ENCODE data around the gene SELENON.
A peak's percentile ranks its signal among the peaks of the same experiment; 100 is the strongest.

Gene SELENON

DNA sequence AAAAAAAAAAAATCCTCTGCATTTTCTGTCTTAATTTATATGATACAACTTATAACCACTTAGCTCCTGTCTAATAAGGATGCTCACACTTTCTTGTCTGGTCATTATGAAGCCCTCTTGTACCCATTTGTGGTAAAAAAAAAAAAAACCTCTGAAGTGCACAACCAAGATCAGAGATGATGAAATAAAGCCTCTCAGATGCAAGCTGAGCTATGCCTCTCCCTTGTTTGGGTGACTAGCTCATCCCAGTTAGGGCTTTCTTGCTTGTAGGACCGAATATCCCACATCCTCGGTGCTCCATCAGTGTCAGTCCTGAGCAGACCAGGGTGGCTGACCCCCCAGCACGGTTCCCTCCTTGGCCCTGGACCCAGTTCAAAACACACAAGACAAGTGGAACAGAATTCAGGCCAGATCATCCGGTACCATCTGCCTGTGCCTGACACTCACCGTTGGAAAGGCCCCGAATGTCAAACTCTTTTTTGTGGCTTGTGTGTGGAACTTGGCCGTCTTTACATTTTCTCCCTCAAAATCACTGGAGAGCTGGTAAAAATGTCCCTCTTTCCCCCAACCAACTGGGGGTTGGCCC is 6.3 kb upstream of the SELENON start:
- DNase-seq (ENCODE audit: low read depth) = no peak

DNA sequence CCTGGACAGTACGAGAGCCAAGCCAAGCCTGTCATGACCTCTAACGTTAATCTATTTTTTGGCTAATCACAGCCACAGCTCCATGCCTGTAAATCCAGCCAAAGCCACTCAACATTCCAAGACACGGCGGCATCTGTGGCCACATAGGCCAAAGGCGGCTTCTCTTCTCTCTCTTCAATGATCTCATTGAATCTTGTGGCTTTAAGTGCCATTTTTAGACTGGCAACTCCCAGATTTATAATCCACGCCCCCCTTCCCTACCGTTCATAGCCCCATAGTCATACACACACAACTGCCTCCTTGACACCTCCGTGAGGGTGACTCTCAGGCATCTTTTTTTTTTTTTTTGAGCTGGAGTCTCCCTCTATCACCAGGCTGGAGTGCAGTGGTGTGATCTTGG is 5.7 kb upstream of the SELENON start:
- DNase-seq (ENCODE audit: low read depth) = no peak

DNA sequence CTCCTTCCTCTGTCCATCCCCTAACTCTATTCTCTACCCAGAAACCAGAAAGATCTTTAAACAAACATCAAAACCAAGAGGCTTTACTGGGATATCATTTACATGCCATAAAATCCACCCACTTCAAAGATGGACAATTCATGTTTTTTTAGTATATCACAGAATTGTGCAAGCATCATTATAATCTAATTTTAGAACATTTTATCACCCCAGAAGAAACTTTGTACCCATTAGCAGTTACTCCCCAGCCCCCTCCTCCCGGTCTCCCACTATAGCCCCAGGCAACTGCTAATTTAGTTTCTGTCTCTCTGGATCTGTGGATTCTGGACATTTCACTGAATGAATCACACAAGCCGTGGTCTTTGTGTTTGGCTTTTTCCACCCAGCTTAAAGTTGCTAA is 4.8 kb upstream of the SELENON start:
- no peak for DNase-seq (ENCODE audit: low read depth)

DNA sequence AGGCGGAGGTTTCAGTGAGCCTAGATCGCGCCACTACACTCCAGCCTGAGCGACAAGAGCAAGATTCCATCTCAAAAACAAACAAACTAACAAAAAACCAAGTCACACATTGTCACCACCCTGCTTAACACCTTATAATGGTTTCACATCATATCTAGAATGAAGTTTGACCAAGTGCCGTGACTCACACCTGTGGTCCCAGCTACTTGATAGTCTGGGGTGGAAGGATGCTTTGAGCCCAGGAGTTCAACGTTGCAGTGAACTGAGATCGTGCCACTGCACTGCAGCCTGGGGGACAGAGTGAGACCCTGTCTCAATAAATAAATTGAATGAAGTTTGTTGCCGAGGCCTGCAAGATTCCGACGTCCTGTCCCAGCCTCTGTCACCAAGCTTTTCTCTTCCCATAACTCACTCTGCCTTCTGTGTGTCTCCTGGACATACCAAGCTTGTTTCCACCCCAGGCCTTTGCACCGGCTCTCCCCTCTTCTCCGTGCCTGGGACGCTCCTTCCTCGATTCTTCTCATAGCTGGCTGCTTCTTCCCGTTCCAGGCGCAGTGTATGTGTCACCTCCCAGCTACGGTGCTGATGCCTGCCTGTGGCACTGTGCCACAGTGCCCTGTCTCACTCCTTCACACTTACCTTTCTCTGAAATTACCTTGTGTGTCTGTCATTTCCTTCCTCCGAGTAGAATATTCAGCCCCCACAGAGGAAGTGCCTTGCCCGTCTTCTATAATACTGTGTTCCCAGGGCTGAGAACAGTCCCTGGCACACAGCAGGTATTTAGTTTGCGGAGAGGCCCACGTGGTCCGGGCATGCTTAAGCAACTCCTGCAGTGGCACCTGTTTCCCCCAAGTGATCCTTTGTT is 3.8 kb upstream of the SELENON start:
- no peak for DNase-seq (ENCODE audit: low read depth)

DNA sequence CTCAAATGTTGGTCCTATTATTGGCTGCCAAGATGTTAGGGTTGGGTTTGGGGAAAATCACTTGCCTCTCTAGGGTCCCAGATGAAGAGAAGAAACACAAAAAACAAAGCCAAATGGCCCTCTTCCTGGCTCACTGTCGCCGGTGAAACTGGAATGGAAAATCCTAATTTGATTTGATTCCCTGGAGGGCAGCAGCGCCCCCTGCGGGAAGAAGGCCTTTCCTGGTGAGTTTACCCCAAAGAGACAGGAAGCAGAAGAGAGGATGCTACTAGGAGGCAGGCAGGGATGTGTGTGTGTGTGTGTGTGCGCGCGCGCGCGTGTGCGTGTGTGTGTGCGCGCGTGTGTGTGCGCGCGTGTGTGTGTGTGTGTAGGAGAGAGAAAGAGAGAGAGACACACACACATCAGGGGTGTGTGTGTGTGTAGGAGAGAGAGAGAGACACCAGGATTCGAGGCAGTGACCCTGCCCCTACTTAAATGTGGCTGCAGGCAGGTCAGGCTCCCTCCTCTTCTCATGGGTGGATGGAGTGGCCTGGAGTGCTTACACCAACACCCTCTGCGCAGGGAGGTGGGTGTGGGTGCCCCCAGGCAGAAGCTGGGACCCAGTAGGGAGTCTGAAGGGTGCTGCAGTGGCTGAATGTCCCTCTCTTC is 3.1 kb upstream of the SELENON start:
- peak; percentile 74 for DNase-seq (ENCODE audit: low read depth)

DNA sequence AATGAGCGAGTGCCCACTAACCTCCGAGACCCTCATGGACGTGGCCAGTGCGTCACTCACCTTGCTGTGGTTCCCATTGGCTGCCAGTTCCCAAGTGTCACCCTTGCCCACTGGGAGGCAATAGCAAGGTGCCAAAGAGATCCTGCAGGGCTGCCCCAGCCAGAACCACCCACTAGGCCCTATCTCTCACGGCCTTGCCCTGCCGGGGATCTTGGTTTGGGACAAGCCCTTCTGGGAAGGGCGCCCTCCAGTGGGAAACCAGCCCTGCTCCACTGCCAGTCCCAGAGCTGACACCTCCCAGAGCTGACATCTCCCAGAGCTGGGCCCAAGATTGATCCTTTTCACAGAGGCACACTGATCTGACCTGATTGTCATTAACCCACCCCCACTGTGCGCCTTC is 2.1 kb upstream of the SELENON start:
- no peak for DNase-seq (ENCODE audit: low read depth)

DNA sequence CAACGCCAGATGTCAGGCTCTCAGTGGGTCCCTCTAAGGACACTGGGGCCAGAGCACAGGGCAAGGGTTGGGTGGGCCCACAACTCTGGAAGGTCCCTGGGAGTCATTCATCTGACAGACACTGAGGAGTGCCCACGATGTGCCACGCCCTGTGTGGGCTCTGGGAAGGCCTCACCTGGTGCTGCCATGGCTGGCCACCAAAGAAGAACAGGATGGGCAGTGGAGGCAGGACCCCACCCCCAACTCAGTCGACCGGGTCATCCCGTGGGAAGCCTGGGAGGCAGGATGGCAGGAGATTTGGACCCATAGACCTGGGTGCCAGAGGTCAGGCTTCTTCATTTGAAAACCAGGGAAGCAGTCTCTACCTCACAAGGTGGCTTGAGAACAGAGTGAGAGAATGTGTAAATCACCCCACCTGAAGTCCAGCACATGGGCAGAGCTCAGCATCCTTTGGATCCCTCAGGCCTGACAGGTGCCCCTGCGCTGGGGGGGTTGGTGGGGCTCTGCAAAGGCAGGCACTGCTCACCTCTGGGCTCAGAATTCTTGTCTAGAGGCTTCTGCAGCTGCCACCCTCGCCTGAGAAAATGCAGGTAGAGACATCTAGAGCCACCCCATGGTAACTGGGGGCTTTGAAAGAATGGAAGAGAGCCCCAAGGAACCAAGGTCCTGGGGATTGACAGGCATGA is 1.2 kb upstream of the SELENON start:
- no peak for DNase-seq (ENCODE audit: low read depth)

DNA sequence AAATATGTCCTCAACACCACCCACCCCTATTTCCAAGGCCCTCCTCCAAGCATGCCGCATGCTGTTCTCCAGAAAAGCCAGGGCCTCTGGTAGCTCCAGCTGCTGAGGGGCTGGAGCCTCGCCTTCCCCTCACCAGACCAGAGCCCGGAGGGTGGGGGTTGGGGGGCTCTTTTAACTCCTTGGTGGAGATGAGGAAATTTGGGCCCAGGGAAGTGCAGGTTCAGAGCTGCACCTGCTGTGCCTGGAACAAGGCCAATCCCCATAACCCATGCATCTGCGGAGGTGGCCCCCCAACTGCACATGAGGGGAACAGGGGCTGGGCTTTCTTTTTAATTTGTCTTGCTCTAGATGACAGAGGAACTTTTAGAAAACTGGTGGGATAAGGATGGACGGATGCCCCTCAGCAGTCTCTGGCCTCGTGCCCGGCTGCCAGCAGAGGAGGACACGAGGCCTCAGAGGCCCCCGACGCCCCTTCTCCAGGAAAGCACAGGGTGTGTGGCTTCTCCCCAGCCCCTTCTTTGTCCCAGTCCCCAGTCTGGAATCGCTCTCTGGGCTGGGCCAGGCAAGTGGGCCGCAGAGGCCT is 550 bp upstream of the SELENON start:
- no peak for DNase-seq (ENCODE audit: low read depth)

DNA sequence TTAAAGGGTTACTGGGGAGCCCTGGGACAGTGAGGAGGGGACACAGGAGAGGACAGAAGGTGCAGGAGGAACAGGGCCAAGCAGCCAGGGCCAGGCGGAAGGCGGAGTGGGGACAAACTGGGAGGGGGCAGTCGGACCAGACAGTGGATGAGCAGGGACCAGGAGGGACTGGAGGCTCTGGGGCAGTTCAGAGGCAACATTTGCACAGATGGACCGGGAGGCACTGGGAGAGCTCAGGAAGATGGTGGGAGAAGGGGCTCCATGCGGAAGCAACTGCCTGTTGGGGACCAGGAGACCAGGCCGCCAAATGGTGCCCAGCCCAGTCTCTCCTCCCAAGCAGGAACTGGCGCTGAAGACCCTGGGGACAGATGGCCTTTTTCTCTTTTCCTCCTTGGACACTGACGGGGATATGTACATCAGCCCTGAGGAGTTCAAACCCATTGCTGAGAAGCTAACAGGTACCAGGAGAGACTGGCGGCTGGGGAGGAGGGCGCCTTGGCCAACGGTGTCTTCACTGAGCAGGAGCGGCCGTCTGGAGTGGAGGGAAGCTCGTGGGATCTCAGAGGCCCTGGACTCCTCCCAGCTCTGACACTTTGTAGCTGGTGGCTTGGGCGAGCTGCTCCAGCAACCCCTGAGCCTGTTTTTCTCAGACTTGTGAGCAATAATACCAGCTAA is 847 bp downstream of the SELENON start:
- no peak for DNase-seq (ENCODE audit: low read depth)

DNA sequence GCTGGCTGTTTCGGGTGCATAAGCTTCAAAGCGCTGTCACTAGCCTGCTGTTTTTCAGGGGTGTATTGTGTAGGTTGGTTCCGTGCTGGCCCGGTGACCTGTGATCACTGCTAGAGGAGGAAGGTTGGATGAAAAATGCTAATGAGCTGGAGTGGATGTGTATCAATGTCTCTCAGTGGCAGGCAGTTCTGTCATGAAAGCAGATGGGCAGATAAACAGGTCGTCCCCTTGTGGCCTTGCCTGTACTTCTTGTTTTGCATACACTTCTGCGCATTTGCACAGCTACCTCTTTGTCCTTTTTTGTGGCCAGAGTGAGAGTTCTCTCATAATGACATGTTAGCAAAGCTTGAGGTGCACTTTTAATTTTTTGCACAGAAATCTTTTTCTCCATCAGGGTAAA is 2.9 kb downstream of the SELENON start:
- no peak for DNase-seq (ENCODE audit: low read depth)

DNA sequence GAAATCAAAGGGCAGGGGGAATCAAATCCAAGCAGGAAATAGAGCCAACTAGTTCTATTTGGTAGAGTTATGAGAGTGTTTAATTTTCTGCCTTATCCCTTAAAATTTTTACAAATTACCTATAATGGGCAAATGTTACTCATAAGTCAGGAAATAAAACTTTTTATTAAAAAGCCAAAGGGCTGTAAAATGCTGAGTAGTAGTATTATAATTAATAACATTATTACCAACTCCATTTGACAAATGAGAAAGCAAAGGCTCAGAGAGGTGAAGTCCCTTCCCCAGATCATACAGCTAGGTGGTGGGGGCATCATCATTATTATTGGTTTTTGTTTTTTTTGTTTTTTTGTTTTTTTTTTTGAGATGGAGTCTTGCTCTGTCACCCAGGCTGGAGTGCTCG is 3.4 kb downstream of the SELENON start:
- DNase-seq (ENCODE audit: low read depth) = no peak

DNA sequence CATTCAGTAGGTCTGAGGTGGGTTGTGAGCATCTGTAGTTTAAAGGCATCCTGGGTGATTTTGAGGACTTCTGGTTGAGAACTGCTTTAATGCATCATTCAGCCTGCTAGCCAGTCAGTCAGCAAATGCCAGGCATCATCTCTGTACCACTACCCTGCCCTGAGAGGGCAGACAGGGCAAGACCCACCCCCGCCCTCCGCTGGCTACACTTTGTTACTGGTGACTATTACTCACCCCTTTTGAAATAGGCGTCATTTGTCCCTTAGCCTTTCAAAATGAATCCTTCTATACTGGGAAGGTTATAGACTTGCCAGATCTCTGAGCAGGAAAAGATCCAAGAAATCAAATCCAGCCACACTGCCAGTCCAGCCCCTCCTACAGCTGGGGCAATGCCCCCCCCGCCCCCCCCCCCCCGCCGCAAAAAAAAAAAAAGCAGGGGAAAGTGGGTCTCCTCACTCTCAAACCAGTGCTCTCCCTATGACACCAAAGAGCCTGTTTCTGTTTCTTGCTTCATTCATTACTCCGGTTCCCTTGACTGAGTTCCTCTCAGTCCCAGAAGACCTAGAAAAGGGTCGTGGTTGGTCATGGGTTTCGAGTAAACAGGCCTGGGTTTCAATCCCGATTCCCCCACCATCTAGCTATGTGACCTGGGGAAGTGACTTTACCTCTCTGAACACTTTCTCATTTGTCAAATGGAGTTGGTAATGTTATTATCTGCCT is 4.4 kb downstream of the SELENON start:
- DNase-seq (ENCODE audit: low read depth) = no peak

DNA sequence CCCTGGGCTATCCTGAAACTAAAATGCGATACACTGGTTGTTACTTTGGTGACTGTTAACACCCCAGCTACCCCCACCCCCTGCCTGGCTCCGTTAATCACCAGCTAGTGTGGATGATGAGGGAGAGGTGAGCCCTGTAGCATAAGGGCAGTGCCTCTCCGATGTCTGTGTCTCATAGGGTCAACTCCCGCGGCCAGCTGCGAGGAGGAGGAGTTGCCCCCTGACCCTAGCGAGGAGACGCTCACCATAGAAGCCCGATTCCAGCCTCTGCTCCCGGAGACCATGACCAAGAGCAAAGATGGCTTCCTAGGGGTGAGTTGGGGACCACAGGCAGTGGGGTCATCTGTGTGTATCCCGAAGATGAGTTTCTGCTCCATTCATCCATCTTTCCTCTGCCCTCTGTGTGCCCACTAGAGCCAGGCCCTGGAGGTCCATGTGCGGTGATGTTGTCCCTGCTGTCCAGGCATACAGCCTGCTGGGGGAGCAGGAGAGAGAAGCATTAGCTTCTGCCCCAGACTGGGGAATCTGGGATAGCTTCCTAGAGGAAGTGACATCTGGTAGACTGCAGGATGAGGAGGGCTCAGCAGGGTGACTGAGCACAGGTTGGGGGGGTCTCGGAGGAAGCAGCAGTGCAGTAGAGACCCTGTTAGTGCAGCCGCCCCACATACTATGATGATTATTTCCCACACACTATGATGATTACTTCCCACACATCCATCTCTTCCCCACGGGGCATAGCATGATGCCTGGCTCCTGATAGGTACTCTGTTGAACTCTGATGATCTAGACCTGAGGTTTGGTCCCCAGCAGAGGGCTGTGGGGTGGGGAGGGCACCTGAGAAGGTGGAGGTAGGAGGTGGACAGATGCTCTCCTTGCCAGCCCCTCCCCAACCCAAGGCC is 5.2 kb downstream of the SELENON start:
- DNase-seq (ENCODE audit: low read depth) = no peak

DNA sequence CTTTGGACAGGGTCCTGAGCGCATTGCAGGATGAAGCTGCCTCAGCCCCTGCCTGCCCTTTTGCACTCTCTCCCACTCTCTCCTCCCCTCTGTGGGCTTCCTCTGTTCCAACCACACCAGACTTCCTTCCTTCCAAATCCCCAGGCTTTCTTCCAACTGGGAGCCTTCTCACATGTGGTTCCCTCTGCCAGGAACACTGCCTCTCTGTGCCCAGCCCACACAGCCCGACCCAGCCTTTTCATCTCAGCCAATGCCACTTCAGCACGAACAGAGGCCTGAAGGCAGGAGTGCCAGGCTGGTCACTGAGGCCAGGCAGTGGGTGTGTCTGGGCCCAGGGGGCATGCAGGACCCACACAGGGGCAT is 5.9 kb downstream of the SELENON start:
- no peak for DNase-seq (ENCODE audit: low read depth)

DNA sequence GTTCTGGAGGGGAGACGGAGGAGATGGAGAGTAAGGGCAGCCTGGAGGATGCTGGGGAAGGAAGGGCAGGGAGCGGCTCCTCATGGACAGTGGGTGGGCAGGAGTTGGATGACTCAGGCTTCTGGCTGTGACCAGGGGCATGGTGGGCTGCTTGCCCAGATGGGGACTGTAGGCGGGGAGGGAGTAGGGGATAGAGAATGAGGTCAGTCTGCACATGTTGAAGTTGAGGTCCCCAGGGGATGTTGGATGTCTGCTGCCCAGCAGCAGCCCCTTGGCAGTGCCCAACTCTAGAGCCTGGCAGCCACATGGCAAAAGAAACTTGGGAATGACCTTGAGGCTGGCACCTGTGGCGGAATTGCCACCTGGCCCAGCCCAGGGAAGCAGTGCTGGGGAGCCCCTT is 6.4 kb downstream of the SELENON start:
- DNase-seq (ENCODE audit: low read depth) = no peak

DNA sequence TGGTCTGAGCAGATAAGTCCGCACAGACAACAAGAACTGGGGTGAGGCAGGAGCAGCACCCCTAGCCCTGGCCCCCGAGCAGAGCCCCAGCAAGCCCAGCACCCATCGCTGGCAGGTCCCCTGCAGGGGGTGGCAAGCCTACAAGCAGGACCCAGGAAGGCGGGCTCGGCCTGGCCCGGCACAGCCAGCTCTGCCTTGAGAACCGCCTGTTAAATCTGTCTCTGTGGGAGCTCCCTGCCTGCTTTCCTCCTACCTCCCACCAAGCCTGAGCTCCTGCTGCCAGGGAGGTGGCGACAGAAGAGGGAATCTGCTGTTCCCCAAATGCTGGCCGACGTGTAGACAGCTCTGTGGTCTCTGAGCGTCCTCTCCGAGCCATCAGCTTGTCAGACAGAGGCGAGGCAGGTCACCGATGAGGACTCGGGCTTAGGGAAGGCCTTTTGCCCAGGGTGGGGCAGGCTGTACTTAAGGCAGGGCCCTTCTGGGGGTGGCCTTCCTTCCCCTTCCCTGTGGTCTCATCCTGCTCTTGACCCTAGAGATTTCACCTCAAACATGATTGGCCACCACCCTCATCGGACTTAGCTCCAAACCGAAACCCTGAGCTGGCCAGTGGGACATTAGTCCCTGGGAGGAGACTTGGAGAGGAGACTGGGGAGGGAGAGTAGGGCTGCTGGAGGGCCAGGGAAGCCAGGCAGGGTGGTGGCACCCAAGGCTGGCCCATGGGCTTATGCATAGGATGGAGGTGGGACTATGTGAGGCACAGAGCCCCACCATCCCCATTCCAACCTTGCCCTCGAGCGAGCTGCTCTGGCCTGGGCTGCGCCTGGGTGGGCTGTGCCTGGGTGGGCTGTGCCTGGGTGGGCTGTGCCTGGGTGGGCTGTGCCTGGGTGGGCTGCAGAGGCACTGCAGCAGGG is 7.7 kb downstream of the SELENON start:
- DNase-seq (ENCODE audit: low read depth) = no peak

DNA sequence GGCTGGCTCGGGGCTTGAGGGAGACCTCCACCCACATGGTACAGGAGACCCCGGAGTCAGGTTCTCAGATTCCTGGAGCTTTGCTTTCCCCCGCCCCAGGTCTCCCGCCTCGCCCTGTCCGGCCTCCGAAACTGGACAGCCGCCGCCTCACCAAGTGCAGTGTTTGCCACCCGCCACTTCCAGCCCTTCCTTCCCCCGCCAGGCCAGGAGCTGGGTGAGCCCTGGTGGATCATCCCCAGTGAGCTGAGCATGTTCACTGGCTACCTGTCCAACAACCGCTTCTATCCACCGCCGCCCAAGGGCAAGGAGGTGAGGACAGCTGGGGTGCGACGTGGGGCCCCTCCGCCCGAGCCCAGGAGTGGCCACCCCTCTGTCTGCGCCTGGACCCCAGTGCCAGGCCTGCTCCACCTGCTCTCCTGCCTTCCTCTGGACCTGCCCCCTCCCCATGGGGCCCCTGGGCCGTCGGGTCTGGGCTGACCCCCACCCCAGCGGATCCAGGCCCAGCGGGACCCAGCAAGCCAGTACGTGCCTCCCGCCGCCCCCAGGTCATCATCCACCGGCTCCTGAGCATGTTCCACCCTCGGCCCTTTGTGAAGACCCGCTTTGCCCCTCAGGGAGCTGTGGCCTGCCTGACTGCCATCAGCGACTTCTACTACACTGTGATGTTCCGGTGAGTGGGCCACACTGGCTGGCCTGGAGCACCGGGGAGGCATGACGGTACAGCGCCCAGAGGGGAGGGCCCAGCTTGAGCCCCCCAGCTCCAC is 8.7 kb downstream of the SELENON start:
- DNase-seq (ENCODE audit: low read depth) = no peak

DNA sequence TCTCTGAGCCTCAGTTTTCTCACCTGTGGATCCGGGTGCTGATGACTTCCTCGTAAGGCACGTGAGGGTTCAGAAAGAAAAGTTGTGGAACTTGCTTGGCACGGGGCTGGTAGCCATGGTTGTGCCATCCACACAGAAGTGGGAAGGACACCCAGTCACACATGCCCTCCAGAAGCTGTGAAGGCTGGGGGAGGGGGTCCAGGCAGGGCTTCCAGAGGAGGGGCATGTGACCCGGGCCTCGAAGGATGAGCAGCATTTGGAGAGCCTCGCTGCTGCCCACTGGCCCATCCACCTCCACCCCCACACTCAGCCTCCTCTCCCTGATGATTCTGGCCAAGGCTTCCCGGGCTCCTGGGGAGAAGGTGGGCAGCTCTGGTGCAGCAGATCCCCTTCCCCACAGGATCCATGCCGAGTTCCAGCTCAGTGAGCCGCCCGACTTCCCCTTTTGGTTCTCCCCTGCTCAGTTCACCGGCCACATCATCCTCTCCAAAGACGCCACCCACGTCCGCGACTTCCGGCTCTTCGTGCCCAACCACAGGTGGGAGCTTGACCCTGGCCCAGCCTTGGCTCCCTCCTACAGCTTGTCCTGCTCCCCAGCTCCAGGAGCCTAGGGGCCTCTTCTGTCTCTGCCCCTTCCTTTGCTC is 9.4 kb downstream of the SELENON start:
- no peak for DNase-seq (ENCODE audit: low read depth)
